Lower leg skin (tissue), 4 donors: Measurements from ENCODE around the gene RPRD1B. TPM values are rescaled to one million over a fixed set of nuclear protein-coding genes. Genes with fewer than 3 reads are reported as not detected.

Experiments
- DNase-seq, 2 donors: peaks; one replicate each; pipeline ENCODE4 v3.0.0-alpha.2; 2019; ENCODE audit warnings: low spot score in 2 of 2
- H3K4me3 ChIP-seq: fragments of 200-600 bp; sonication (generic); 2 replicates; pipeline ENCODE4 v1.5.1; 2017; ENCODE audit warnings: mild to moderate bottlenecking, low read depth; ENCODE audit not compliant: poor library complexity, severe bottlenecking
- POLR2A ChIP-seq, 2 donors: fragments of 450-650 bp; IDR thresholded peaks; one replicate each; pipeline ENCODE4 v1.6.1; 2016 to 2017; ENCODE audit warnings: antibody characterized with exemption in 2 of 2, mild to moderate bottlenecking in 1 of 2, moderate library complexity in 1 of 2
- WGBS, 2 donors: methylation state at CpG; one replicate each; pipeline ENCODE4 v1.1.5; 2018; 5-methylcytosine and 5-hydroxymethylcytosine counted together
- intact Hi-C: fragments of 100-400 bp; cut with DNase I; formaldehyde crosslinking; loops from one replicate; pipeline ENCODE4 v1.15.0; 2023; ENCODE audit warnings: low total_unique reads
- total RNA-seq, 4 donors: library from RNA; depleted of rRNA; stranded (reverse); fragments of >200 nt; gene quantifications; one replicate each; pipeline ENCODE4 v1.1.0, GENCODE V29; 2016
- TF ChIP-seq, protein P1 (sequence below), 3 donors: fragments of 450-650 bp; IDR thresholded peaks; one replicate each; pipeline ENCODE4 v1.5.1; 2016; ENCODE audit warnings: antibody characterized with exemption in 3 of 3, mild to moderate bottlenecking in 3 of 3, moderate library complexity in 2 of 3

The RPRD1B gene
- total RNA-seq, 4 donors from 2014 or later = 16.3 to 37.5 (median 22.9) TPM

DNA sequence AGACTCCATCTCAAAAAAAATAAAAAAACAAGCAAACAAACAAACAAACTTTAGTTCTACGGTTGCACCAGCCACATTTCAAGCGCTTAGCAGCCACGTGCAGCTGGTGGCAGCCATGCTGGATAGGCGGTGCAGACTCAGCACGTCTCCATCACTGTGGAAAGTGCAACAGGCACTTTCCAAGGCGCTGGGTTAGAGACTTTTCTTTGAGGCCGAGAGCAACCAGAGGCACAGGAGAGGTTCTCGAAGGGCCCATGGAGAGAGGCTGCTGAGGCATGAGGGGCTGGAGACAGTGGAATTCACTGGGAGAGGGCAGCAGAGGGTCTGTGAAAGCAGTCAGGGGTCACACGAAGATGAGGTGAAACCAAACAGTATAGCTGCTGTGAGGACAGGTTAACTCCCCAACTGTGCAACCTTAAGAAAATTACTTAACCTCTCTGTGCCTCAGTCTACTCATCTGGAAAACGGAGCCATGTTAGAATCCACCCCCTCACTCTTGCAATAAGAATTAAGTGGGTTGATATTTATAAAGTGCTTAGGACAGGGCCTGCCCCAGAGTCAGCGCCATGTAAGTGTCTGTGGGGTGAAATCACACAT, 104.0 kb downstream of the RPRD1B start:
- 94 to 95% methylated on average over 11 of the region's 11 CpGs for WGBS, 2 donors
- TF ChIP-seq, protein P1, sequence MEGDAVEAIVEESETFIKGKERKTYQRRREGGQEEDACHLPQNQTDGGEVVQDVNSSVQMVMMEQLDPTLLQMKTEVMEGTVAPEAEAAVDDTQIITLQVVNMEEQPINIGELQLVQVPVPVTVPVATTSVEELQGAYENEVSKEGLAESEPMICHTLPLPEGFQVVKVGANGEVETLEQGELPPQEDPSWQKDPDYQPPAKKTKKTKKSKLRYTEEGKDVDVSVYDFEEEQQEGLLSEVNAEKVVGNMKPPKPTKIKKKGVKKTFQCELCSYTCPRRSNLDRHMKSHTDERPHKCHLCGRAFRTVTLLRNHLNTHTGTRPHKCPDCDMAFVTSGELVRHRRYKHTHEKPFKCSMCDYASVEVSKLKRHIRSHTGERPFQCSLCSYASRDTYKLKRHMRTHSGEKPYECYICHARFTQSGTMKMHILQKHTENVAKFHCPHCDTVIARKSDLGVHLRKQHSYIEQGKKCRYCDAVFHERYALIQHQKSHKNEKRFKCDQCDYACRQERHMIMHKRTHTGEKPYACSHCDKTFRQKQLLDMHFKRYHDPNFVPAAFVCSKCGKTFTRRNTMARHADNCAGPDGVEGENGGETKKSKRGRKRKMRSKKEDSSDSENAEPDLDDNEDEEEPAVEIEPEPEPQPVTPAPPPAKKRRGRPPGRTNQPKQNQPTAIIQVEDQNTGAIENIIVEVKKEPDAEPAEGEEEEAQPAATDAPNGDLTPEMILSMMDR (IDR thresholded peaks at IDR 0.05) = no peak
- TF ChIP-seq POLR2A (IDR thresholded peaks at IDR 0.05) = no peak
- no peak overlapping the region for H3K4me3 ChIP-seq
- peak in 1 of 2 donors; percentile 39 for DNase-seq
- intact Hi-C loops = no loop called here

DNA sequence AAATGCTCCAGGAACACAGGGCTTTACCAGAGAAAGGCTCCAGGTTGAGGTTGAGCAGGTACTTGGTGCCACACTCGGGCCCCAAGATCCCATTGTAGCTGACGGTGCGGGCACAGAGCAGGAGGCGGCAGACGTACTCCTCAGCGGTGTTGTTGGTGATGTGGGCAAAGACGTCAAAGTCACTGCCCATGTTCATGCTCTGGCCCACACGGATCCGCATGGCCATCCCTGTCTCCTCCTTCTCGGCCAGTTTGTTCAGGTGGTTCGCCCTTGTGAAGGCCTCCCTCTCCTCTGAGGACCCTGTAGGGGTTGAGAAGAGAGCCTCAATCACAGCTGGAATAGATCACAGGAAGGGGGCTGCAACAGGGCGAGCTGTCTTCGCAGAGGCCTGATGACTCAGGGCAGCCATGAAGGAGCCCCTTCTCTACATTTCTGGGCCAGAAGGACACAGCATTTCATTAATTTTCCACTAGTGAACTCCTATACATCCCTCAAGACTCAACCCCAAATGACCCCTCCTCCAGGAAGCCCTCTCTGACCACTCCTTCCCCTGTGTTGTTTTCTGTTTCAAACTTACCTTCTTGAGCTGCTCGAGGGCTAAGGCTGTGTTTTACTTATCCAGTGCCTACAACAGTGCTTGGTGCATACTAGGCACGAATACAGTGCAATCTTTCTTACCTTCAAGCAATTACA, 104.7 kb downstream of the RPRD1B start:
- peak in 1 of 2 donors; percentile 82 for DNase-seq
- WGBS, 2 donors = 92 to 97% methylated on average over 15 of the region's 15 CpGs
- no peak for TF ChIP-seq POLR2A (IDR thresholded peaks at IDR 0.05)
- TF ChIP-seq, protein P1 (IDR thresholded peaks at IDR 0.05) = no peak
- no peak overlapping the region for H3K4me3 ChIP-seq
- intact Hi-C loops = no loop called here

DNA sequence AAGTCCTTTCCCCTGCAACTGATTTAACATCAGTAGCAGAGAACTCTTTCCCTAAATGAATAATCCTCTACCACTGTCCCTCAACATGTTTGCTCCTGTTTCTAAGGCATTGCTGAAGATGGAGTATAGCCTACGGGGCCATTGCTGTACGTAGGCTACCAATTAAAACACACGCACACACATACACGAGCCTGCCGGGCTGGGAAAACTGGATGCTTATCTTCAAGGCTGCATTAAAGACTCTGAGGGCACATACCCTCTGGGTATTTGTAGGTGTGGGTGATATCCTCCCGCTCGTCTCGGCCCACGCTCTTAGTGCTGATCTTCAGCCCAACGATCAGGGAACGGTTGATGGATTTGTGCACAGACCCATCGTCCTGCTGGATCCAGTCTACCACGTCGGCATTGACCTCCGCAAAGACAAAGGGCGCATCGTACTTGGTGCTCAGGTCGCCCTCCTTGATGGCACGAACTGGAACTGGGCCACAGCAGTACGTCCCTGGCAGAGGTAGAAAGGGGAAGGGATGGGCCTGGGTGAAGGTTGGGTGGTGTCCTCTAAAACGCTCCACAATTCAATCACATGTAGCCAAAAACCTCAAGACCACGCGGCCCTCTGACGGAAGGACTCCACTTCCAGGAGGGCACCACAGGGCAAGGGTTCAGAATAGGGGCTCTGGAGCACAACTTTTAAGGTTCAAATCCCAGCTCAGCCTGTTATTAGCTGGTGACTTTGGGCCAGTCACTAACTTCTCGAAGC, 105.8 kb downstream of the RPRD1B start:
- intact Hi-C loops = no loop called here
- WGBS, 2 donors = 81% methylated on average over 25 of the region's 25 CpGs
- peak in 1 of 2 donors; percentile 78 for DNase-seq
- TF ChIP-seq, protein P1 (IDR thresholded peaks at IDR 0.05) = no peak
- no peak for TF ChIP-seq POLR2A (IDR thresholded peaks at IDR 0.05)
- no peak overlapping the region for H3K4me3 ChIP-seq

DNA sequence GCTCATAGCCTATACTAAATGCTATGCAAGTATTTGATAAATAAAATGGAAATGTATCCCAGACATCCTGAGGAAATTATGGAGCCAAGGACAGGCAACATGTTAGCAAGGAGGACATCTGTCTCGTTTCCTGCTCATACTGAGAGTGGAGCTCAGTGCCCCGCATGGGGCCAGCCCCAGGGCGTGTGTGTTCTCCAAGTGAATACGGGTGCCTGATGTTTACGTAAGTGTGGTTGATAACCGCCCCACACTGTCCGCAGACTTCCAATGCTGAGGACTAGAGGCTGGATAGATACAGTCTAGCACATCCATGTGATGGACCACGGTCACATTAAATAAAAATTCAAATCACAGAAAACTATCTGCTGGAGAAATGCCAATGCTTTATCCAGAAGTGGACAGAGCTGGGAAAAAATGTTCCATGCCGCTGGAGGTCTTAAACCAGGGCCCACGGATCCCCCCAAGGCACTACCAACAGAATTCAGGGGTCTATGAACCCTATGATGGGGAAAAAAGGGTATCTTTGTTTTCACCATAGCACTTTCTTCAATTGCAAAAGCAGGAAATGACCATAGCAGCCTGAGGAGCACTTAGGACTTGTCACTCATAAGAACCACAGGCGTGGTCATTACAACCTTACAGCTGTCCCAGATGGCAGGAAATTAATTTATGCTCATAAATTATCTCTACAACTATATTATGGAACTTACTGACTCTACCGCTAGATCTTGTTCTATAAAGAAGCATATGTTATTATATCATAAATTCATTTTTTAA, 106.6 kb downstream of the RPRD1B start:
- peak in 1 of 2 donors; percentile 66 for DNase-seq
- intact Hi-C loops = no loop called here
- H3K4me3 ChIP-seq = no peak overlapping the region
- WGBS, 2 donors = 70 to 75% methylated on average over 12 of the region's 12 CpGs
- no peak for TF ChIP-seq POLR2A (IDR thresholded peaks at IDR 0.05)
- TF ChIP-seq, protein P1 (IDR thresholded peaks at IDR 0.05) = no peak

- no peak for TF ChIP-seq POLR2A (IDR thresholded peaks at IDR 0.05)
- TF ChIP-seq, protein P1 (IDR thresholded peaks at IDR 0.05) = no peak
- WGBS, 2 donors = 71 to 84% methylated on average over 23 of the region's 23 CpGs
Observed at GRCh38 chr20:38141204-38141888, 107.8 kb downstream of the RPRD1B start.

More at GRCh38 chr20:38141204-38141888, 107.8 kb downstream of the RPRD1B start:
- H3K4me3 ChIP-seq = no peak overlapping the region
- no peak for DNase-seq
- intact Hi-C loops = no loop called here
